Dendritic cell treated with granulocyte-macrophage colony-stimulating factor and Interleukin-4, amounts not matched to agents 40 ng/mL and 50 ng/mL, for 4 days (primary cell): ENCODE results near the gene PLCG1.

Source experiments
- H3K27ac Mint-ChIP-seq: one replicate; pipeline ENCODE4 v1.8.0; 2022; ENCODE audit warnings: mild to moderate bottlenecking, mixed read lengths
- H3K27me3 Mint-ChIP-seq: one replicate; pipeline ENCODE4 v1.8.0; 2022; ENCODE audit warnings: mild to moderate bottlenecking, mixed read lengths
- H3K36me3 Mint-ChIP-seq: one replicate; pipeline ENCODE4 v1.8.0; 2022; ENCODE audit warnings: low read depth, mixed read lengths
- H3K4me1 Mint-ChIP-seq: one replicate; pipeline ENCODE4 v1.8.0; 2022; ENCODE audit warnings: low read depth, mixed read lengths
- H3K4me3 Mint-ChIP-seq: one replicate; pipeline ENCODE4 v1.8.0; 2022; ENCODE audit warnings: mild to moderate bottlenecking, moderate library complexity, mixed read lengths
- H3K9me3 Mint-ChIP-seq: one replicate; pipeline ENCODE4 v1.8.0; 2022; ENCODE audit warnings: mixed read lengths
- intact Hi-C: fragments of 100-400 bp; cut with micrococcal nuclease; formaldehyde crosslinking; loops from one replicate; pipeline ENCODE4 v1.15.0; 2022

Gene PLCG1

DNA sequence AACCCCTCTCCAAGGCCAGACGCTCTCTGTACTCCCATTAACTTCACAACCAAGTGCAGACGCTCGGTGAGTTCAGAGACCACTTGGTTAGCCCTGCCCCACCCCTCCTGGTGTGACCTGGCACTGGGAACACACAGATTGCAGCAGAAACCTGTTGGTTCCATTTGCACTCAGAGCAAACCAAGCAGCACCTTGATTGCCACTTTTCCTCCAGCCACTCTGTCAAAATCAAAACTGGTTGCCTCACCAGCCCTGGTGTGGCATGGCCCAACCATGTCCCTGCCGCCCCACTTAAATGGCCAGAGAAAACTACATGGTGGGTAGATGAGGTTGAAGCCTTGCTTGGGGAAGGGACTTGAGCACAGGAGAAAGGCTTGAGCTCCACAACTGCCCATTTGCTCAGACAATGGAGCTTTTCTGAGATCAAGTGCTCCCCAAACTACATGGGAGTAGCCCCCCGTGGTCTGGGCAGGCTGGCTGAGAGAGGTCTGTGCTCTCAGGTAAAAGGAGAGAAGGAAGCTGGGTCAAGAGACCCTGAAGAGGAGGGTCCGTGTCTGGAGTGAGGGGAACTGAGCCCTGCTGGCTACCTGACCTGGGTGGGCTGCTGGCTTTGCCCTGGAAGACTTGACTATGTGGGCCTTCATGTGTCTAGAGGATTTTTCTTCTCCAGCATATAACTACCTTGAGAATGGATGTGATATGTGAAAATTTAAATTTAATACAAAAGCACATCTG, 43.4 kb downstream of the PLCG1 start:
- H3K4me1 Mint-ChIP-seq = no peaks in the 10 kb centered on the region
- no peaks in the 10 kb centered on the region for H3K9me3 Mint-ChIP-seq
- intact Hi-C loops = no loop called here
- H3K36me3 Mint-ChIP-seq = peaks cover 9% of the 10 kb centered on the region
- no peaks in the 10 kb centered on the region for H3K27me3 Mint-ChIP-seq
- H3K4me3 Mint-ChIP-seq = no peak overlapping the region
- no peak overlapping the region for H3K27ac Mint-ChIP-seq

DNA sequence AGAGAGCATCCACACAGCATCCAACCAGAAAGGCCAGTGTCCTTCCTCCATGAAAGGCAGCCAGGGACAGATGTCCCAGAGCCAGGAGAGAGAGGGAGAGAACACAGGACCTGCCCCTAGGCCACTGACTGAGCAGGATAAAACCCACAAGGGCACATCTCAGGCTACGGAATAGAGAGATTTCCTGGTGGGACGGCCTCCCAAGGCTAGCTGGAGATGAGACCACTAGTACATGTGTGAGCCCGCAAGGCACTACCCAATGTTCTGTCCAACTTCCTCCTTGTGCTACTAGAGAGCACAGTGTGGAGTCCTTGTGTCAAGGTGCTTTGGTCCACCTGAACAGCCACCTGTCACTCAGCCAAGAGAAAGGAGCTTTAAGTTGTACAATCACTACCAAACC, 44.2 kb downstream of the PLCG1 start:
- no peak overlapping the region for H3K4me3 Mint-ChIP-seq
- intact Hi-C loops = no loop called here
- no peak overlapping the region for H3K27ac Mint-ChIP-seq
- no peaks in the 10 kb centered on the region for H3K4me1 Mint-ChIP-seq
- H3K9me3 Mint-ChIP-seq = no peaks in the 10 kb centered on the region
- peaks cover 9% of the 10 kb centered on the region for H3K36me3 Mint-ChIP-seq
- no peaks in the 10 kb centered on the region for H3K27me3 Mint-ChIP-seq

GRCh38 chr20:41182296-41183212, 45.2 kb downstream of the PLCG1 start:
- H3K36me3 Mint-ChIP-seq = peaks cover 9% of the 10 kb centered on the region

GRCh38 chr20:41183391-41183790, 46.0 kb downstream of the PLCG1 start:
- Mint-ChIP-seq H3K4me3 (no peak overlapping the region), H3K27ac (no peak overlapping the region), H3K4me1 (no peaks in the 10 kb centered on the region), H3K9me3 (no peaks in the 10 kb centered on the region), H3K27me3 (no peaks in the 10 kb centered on the region), H3K36me3 (peaks cover 9% of the 10 kb centered on the region)
- intact Hi-C loops = no loop called here

More at GRCh38 chr20:41182296-41183212, 45.2 kb downstream of the PLCG1 start:
- no peaks in the 10 kb centered on the region for H3K4me1 Mint-ChIP-seq
- intact Hi-C loops = no loop called here
- H3K27ac Mint-ChIP-seq = no peak overlapping the region
- no peaks in the 10 kb centered on the region for H3K27me3 Mint-ChIP-seq
- no peaks in the 10 kb centered on the region for H3K9me3 Mint-ChIP-seq
- no peak overlapping the region for H3K4me3 Mint-ChIP-seq

DNA sequence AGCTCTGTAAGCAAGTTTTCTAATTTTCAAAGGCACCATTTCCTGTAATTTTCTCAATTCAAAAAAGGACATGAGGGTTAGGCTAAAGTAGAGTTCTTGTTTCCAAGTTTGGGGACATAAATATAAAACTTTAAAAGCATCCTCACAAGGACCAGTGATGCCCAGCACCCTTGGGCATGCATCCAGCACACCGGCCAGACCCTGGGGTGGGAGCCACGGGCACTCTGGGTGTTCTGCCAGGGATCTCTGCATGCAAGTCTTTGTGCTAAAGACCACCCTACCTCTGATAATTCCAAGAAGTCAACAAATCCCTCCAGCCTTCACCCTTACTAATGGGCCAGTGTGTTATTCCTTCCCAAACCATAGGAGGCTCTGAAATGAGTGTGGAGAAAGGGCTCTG, 46.5 kb downstream of the PLCG1 start:
- peaks cover 9% of the 10 kb centered on the region for H3K36me3 Mint-ChIP-seq
- intact Hi-C loops = no loop called here
- no peaks in the 10 kb centered on the region for H3K4me1 Mint-ChIP-seq
- no peaks in the 10 kb centered on the region for H3K27me3 Mint-ChIP-seq
- no peak overlapping the region for H3K4me3 Mint-ChIP-seq
- no peaks in the 10 kb centered on the region for H3K9me3 Mint-ChIP-seq
- no peak overlapping the region for H3K27ac Mint-ChIP-seq

DNA sequence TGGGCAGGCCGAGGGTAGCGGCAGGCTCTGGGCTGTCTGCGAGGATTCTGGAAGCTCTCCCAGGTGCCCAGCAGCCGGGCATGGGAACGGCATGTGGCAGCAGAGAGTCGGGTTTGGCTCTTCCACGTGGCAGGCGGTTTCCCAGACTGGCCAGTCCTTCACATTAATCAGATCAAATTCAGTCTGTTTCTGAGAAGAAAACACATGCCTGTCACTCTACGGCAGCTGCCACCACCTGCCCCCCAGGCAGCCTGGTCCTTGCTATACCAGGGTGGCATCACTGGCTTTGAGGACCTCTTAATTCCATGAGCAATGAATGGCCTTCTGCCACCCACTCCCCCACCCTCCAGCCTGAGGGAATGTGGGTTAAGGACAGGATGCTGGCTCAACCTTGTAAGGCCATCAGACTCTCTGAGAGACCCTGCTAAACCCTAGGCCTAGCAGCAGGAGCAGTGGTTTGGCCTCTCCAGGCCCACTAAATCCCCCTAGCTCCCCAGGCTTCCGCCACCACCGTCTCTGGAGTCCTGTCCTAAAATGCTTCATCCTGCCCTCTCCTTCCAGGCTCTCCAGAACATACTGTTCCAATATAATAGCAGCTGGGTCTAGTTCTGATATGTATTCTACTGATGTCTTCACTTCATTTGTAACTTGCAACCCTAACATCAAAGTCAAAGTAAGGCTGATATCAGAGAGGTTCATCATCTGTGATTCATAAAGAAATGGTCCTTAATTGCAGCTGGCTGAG, 47.8 kb downstream of the PLCG1 start:
- H3K27me3 Mint-ChIP-seq = no peaks in the 10 kb centered on the region
- intact Hi-C loops = no loop called here
- no peak overlapping the region for H3K4me3 Mint-ChIP-seq
- H3K36me3 Mint-ChIP-seq = peaks cover 9% of the 10 kb centered on the region
- no peak overlapping the region for H3K27ac Mint-ChIP-seq
- H3K9me3 Mint-ChIP-seq = peaks cover 8% of the 10 kb centered on the region
- no peaks in the 10 kb centered on the region for H3K4me1 Mint-ChIP-seq

DNA sequence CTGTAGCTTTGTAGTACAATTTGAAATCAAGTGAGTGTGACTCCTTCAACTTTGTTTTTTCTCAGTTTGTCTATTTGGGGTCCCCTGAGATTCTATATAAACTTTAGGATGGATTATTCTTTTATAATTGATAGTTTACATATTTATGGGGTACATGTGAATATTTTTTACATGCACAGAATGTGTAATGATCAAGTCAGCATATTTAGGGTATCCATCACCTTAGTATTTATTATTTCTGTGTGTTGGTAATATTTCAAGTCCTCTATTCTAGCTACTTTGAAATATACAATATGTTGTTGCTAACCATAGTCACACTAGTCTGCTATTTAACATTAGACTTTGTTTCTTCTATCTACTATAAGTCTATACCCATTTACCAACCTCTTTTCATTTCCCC, 50.3 kb downstream of the PLCG1 start:
- no peak overlapping the region for H3K4me3 Mint-ChIP-seq
- intact Hi-C loops = no loop called here
- no peaks in the 10 kb centered on the region for H3K27me3 Mint-ChIP-seq

DNA sequence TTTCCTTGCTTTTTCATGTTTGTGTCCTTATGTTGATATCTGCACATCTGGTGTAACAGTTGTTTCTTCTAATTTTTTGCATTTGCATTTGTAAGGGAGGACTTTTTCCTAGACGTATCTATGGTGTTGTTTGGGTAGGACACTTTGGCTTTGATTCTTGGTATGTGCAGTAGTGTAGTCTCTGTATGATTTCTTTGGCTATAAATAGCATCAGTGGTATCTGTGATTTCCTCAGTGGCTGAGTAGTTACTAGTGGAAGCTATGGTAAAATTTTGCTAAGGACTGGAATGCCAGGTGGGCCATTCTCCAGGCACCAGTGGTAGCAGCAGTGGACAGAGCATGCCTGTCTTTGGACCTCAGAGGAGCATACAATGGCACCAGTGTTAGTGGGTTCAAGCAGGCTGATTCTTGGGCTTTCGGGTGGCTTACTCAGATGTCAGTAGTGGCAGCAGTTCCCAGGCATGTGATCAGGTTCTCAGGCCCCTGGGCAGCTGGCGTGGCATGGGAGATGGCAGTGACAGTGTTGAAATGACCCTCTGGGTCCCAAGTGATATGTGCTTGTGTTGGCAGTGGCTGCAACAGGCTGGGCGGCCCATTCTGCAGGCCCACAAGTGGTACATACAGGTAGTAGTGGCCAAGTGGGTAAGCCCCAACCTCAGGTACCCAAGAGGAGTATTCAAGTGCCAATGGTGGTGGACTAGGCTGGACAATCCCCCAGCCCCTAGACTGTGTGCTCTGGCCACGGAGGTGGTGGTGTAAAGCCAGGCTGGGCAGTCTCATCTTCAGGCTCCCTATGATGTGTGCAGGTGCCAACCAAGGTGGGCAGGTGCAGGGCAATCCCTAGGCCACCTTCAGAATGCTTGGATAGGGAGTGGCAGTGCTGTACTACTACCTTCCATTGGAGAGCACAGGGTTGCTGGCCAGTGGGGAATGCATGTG, 54.5 kb downstream of the PLCG1 start:
- Mint-ChIP-seq H3K27ac (no peak overlapping the region), H3K9me3 (peaks cover 37% of the 10 kb centered on the region), H3K4me1 (no peaks in the 10 kb centered on the region), H3K4me3 (no peak overlapping the region), H3K27me3 (no peaks in the 10 kb centered on the region), H3K36me3 (no peaks in the 10 kb centered on the region)
- intact Hi-C loops = no loop called here

More for the DNA sequence above, 50.3 kb downstream of the PLCG1 start:
- Mint-ChIP-seq H3K36me3 (peaks cover 9% of the 10 kb centered on the region), H3K27ac (no peak overlapping the region), H3K9me3 (peaks cover 31% of the 10 kb centered on the region), H3K4me1 (no peaks in the 10 kb centered on the region)

DNA sequence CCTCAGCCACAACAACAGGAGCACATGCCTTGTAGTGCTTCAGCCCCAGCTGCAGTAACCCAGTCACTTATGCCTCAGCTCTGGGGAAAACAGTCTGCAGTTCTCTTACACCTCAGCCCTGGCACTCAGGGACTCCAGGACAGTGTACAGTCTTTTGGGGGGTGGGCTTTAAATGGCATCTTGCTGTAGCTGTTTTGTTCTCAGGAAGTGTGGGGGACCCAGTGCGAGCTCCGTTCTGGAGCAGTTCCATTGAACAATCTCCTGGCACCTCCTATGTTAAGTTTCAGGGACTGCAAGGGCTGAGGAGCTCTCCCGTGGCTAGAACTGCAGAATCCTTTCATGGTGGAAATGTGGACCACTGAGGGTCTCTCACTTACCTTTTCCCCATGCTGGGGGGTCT, 55.2 kb downstream of the PLCG1 start:
- Mint-ChIP-seq H3K4me3 (no peak overlapping the region), H3K4me1 (no peaks in the 10 kb centered on the region), H3K36me3 (no peaks in the 10 kb centered on the region), H3K27me3 (no peaks in the 10 kb centered on the region), H3K27ac (no peak overlapping the region), H3K9me3 (peaks cover 37% of the 10 kb centered on the region)
- intact Hi-C loops = no loop called here

DNA sequence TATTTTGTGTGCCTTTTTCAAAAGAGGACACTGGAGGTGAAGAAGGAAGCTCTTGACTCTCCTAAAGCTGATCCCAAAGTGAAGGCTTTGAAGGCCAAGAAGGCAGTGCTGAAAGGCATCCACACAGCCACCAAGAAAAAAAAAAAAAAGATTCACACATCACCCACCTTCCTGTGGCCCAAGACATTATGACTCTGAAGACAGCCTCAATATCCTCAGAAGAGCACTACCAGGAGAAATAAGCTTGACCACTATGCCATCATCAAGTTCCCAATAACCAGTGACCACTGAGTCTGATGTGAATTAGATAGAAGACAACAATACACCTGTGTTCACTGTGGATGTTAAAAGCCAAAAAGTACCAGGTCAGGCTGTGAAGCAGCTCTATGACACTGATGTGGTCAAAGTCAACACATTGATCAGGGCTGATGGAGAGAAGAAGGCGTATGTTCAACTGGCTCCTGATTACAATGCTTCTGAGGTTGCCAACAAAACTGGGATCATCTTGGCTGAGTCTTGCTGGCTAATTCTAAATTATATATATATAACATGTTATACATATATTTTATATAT, 59.4 kb downstream of the PLCG1 start:
- Mint-ChIP-seq H3K27me3 (no peaks in the 10 kb centered on the region), H3K4me1 (no peaks in the 10 kb centered on the region), H3K27ac (no peak overlapping the region), H3K4me3 (no peak overlapping the region), H3K36me3 (peaks cover 11% of the 10 kb centered on the region), H3K9me3 (peaks cover 29% of the 10 kb centered on the region)
- intact Hi-C loops = no loop called here

- Mint-ChIP-seq H3K27ac (no peak overlapping the region), H3K27me3 (no peaks in the 10 kb centered on the region), H3K9me3 (peaks cover 24% of the 10 kb centered on the region), H3K4me1 (peaks cover 7% of the 10 kb centered on the region), H3K4me3 (no peak overlapping the region), H3K36me3 (peaks cover 27% of the 10 kb centered on the region)
- intact Hi-C loops = no loop called here
These were observed 61.1 kb downstream of the PLCG1 start for GRCh38 chr20:41198443-41198842.

GRCh38 chr20:41200446-41201202, 63.3 kb downstream of the PLCG1 start:
- Mint-ChIP-seq H3K27ac (no peak overlapping the region), H3K36me3 (peaks cover 38% of the 10 kb centered on the region), H3K4me3 (no peak overlapping the region), H3K27me3 (no peaks in the 10 kb centered on the region), H3K9me3 (peaks cover 25% of the 10 kb centered on the region), H3K4me1 (peaks cover 7% of the 10 kb centered on the region)
- intact Hi-C loops = no loop called here
